H9 (cell line): Measurements from ENCODE around the gene PDIA4. TPM values are rescaled to one million over a fixed set of nuclear protein-coding genes. Genes with fewer than 3 reads are reported as not detected.

Experiments used
- DNase-seq: peaks from one replicate; pipeline ENCODE4 v3.0.0-alpha.2; 2017
- H2AFZ ChIP-seq: one replicate; pipeline ENCODE4 v1.6.1; 2013; ENCODE audit warnings: mild to moderate bottlenecking, low read length, control low read depth, moderate library complexity
- H2AK5ac ChIP-seq: 2 replicates; pipeline ENCODE4 v1.6.1; 2013; ENCODE audit warnings: low read length, control low read depth, mixed read lengths; ENCODE audit not compliant: insufficient read length
- H2BK120ac ChIP-seq: one replicate; pipeline ENCODE4 v1.6.1; 2013; ENCODE audit warnings: low read depth, mild to moderate bottlenecking, low read length, control low read depth, inconsistent platforms; ENCODE audit not compliant: poor library complexity, severe bottlenecking
- H2BK12ac ChIP-seq: 2 replicates; pipeline ENCODE4 v1.6.1; 2013; ENCODE audit warnings: low read length, control low read depth, mixed read lengths, low read depth; ENCODE audit not compliant: insufficient read length
- H2BK15ac ChIP-seq: 2 replicates; pipeline ENCODE4 v1.6.1; 2013; ENCODE audit warnings: low read depth, low read length, control low read depth
- H2BK20ac ChIP-seq: one replicate; pipeline ENCODE4 v1.6.1; 2013; ENCODE audit warnings: low read depth, mild to moderate bottlenecking, low read length, control low read depth, inconsistent platforms; ENCODE audit not compliant: poor library complexity, severe bottlenecking
- H2BK5ac ChIP-seq: 2 replicates; pipeline ENCODE4 v1.6.1; 2013; ENCODE audit warnings: low read length, control low read depth, mixed read lengths; ENCODE audit not compliant: insufficient read length
- H3K14ac ChIP-seq: 2 replicates; pipeline ENCODE4 v1.6.1; 2013; ENCODE audit warnings: low read length, control low read depth; ENCODE audit not compliant: insufficient read depth
- H3K18ac ChIP-seq: 2 replicates; pipeline ENCODE4 v1.6.1; 2013; ENCODE audit warnings: low read depth, mild to moderate bottlenecking, mixed read lengths, low read length, control low read depth; ENCODE audit not compliant: insufficient read length
- H3K23ac ChIP-seq: 2 replicates; pipeline ENCODE4 v1.6.1; 2013; ENCODE audit warnings: low read length, control low read depth, mixed read lengths, low read depth; ENCODE audit not compliant: insufficient read length
- H3K23me2 ChIP-seq: 2 replicates; pipeline ENCODE4 v1.6.1; 2013; ENCODE audit warnings: low read depth, mild to moderate bottlenecking, mixed read lengths, low read length, control low read depth; ENCODE audit not compliant: insufficient read length, poor library complexity, severe bottlenecking
- H3K27ac ChIP-seq: 2 replicates; pipeline ENCODE4 v1.5.1; 2013; ENCODE audit warnings: low read length, control low read depth, mixed read lengths, low read depth; ENCODE audit not compliant: insufficient read length
- H3K27me3 ChIP-seq: 2 replicates; pipeline ENCODE4 v1.6.1; 2013; ENCODE audit warnings: low read length, control low read depth, inconsistent platforms; ENCODE audit not compliant: insufficient read depth
- H3K4ac ChIP-seq: 2 replicates; pipeline ENCODE4 v1.6.1; 2013; ENCODE audit warnings: low read depth, mild to moderate bottlenecking, control low read depth, inconsistent platforms, low read length, moderate library complexity
- H3K4me1 ChIP-seq: 2 replicates; pipeline ENCODE4 v1.6.1; 2013; ENCODE audit warnings: low read length, control low read depth, inconsistent platforms; ENCODE audit not compliant: insufficient read depth
- H3K4me2 ChIP-seq: 2 replicates; pipeline ENCODE4 v1.6.1; 2013; ENCODE audit warnings: low read length, control low read depth, mixed read lengths; ENCODE audit not compliant: insufficient read length, insufficient read depth
- H3K56ac ChIP-seq: 2 replicates; pipeline ENCODE4 v1.6.1; 2013; ENCODE audit warnings: low read depth, mild to moderate bottlenecking, mixed read lengths, low read length, control low read depth; ENCODE audit not compliant: insufficient read length
- H3K79me1 ChIP-seq: 2 replicates; pipeline ENCODE4 v1.6.1; 2013; ENCODE audit warnings: low read depth, mild to moderate bottlenecking, moderate library complexity, low read length, control low read depth, inconsistent platforms; ENCODE audit not compliant: insufficient read depth, poor library complexity, severe bottlenecking
- H3K79me2 ChIP-seq: 2 replicates; pipeline ENCODE4 v1.6.1; 2013; ENCODE audit warnings: low read length, control low read depth, inconsistent platforms; ENCODE audit not compliant: insufficient read depth
- H3K9ac ChIP-seq: 2 replicates; pipeline ENCODE4 v1.6.1; 2013; ENCODE audit warnings: low read length, control low read depth, mixed read lengths; ENCODE audit not compliant: insufficient read length; ENCODE audit errors: extremely low read depth
- H3K9me3 ChIP-seq: one replicate; pipeline ENCODE4 v1.6.1; 2013; ENCODE audit warnings: low read depth, low read length, inconsistent platforms; ENCODE audit not compliant: control insufficient read depth
- H3T11ph ChIP-seq: one replicate; pipeline ENCODE4 v1.6.1; 2013; ENCODE audit warnings: mild to moderate bottlenecking, low read length, control low read depth, inconsistent platforms
- H4K20me1 ChIP-seq: one replicate; pipeline ENCODE4 v1.6.1; 2013; ENCODE audit not compliant: control insufficient read depth, insufficient read length, insufficient read depth
- H4K5ac ChIP-seq: 2 replicates; pipeline ENCODE4 v1.6.1; 2013; ENCODE audit warnings: low read depth, mild to moderate bottlenecking, mixed read lengths, low read length, control low read depth; ENCODE audit not compliant: insufficient read length
- H4K8ac ChIP-seq: replicated peaks from 2 replicates; pipeline ENCODE4 v1.6.1; 2013; ENCODE audit warnings: low read length, control low read depth, mixed read lengths, low read depth; ENCODE audit not compliant: insufficient read length
- H4K91ac ChIP-seq: 2 replicates; pipeline ENCODE4 v1.6.1; 2013; ENCODE audit warnings: low read depth, mild to moderate bottlenecking, moderate library complexity, mixed read lengths, low read length, control low read depth; ENCODE audit not compliant: insufficient read length
- H3K27ac Mint-ChIP-seq, 3 experiments: 2 replicates in 2 of 3; 3 replicates in 1 of 3; pipeline ENCODE4 v1.8.0; 2020 to 2021; ENCODE audit warnings: mixed read lengths in 3 of 3, mild to moderate bottlenecking in 1 of 3, moderate library complexity in 1 of 3
- H3K27me3 Mint-ChIP-seq: 2 replicates; pipeline ENCODE4 v1.8.0; 2021; ENCODE audit warnings: low read depth, mild to moderate bottlenecking, moderate library complexity, mixed read lengths
- H3K36me3 Mint-ChIP-seq, 3 experiments: 2 replicates in 2 of 3; 3 replicates in 1 of 3; pipeline ENCODE4 v1.8.0; 2020 to 2021; ENCODE audit warnings: low read depth in 3 of 3, mixed read lengths in 3 of 3; ENCODE audit not compliant: insufficient read depth in 1 of 3
- H3K4me1 Mint-ChIP-seq, 2 experiments: 2 replicates each; pipeline ENCODE4 v1.8.0; 2020; ENCODE audit warnings: mixed read lengths in 2 of 2
- H3K4me3 Mint-ChIP-seq, 2 experiments: 2 replicates in 1 of 2; 3 replicates in 1 of 2; pipeline ENCODE4 v1.8.0; 2020 to 2021; ENCODE audit warnings: mild to moderate bottlenecking in 2 of 2, mixed read lengths in 2 of 2, moderate library complexity in 1 of 2
- H3K9me3 Mint-ChIP-seq, 2 experiments: 2 replicates in 1 of 2; 3 replicates in 1 of 2; pipeline ENCODE4 v1.8.0; 2020; ENCODE audit warnings: mild to moderate bottlenecking in 2 of 2, mixed read lengths in 2 of 2, moderate library complexity in 1 of 2
- WGBS: extraction: QIAGEN DNeasy Blood & Tissue Kit; methylation state at CpG from one replicate; pipeline ENCODE4 v1.1.7; 2013; ENCODE audit warnings: missing lambda C conversion rate, low lambda C conversion rate, mixed read lengths; ENCODE audit not compliant: insufficient read length; ENCODE audit errors: extremely low coverage; 5-methylcytosine and 5-hydroxymethylcytosine counted together
- total RNA-seq: library from RNA; stranded (reverse); gene quantifications from 2 replicates; pipeline ENCODE4 v1.2.1, GENCODE V29; 2021
- TF ChIP-seq, protein P1 (sequence below): fragments of 200-600 bp; sonication (generic); conservative IDR thresholded peaks from 3 replicates; pipeline ENCODE4 v1.8.0; 2021; ENCODE audit warnings: antibody characterized with exemption, mild to moderate bottlenecking

Gene PDIA4
- total RNA-seq, 1 experiment from 2014 or later: 217 TPM

- H3K27me3 ChIP-seq: no peaks in the 10 kb centered on the region
- H2AK5ac ChIP-seq: no peak overlapping the region
- Mint-ChIP-seq H3K4me1 (no peaks in the 10 kb centered on the region), H3K9me3 (no peaks in the 10 kb centered on the region), H3K36me3 (no peaks in the 10 kb centered on the region), H3K27me3 (peaks cover 4% of the 10 kb centered on the region), H3K4me3 (no peak overlapping the region), H3K27ac (no peak overlapping the region)
- no peak overlapping the region for H2BK20ac ChIP-seq
- H3K4ac ChIP-seq: no peak overlapping the region
- no peak overlapping the region for H3K9ac ChIP-seq
- H3K27ac ChIP-seq: no peak overlapping the region
- H2BK15ac ChIP-seq: no peak overlapping the region
- H3K56ac ChIP-seq: no peak overlapping the region
- no peaks in the 10 kb centered on the region for H3K23me2 ChIP-seq
- no peak overlapping the region for H2BK12ac ChIP-seq
- H3K4me1 ChIP-seq: no peaks in the 10 kb centered on the region
- no peak for DNase-seq
- no CpG with 5 or more reads among the region's 3 CpGs for WGBS
- H4K20me1 ChIP-seq: no peaks in the 10 kb centered on the region
- H4K91ac ChIP-seq: no peak overlapping the region
- no peak overlapping the region for H2BK5ac ChIP-seq
- no peaks in the 10 kb centered on the region for H3K79me2 ChIP-seq
- H4K8ac ChIP-seq: no peak overlapping the region
- no peak overlapping the region for H2AFZ ChIP-seq
- H3K14ac ChIP-seq: no peak overlapping the region
- no peak overlapping the region for H3T11ph ChIP-seq
- no peak overlapping the region for H4K5ac ChIP-seq
- H3K9me3 ChIP-seq: no peaks in the 10 kb centered on the region
- no peak overlapping the region for H3K18ac ChIP-seq
- no peak overlapping the region for H2BK120ac ChIP-seq
- no peak overlapping the region for H3K23ac ChIP-seq
- H3K4me2 ChIP-seq: no peak overlapping the region
- TF ChIP-seq, protein P1, sequence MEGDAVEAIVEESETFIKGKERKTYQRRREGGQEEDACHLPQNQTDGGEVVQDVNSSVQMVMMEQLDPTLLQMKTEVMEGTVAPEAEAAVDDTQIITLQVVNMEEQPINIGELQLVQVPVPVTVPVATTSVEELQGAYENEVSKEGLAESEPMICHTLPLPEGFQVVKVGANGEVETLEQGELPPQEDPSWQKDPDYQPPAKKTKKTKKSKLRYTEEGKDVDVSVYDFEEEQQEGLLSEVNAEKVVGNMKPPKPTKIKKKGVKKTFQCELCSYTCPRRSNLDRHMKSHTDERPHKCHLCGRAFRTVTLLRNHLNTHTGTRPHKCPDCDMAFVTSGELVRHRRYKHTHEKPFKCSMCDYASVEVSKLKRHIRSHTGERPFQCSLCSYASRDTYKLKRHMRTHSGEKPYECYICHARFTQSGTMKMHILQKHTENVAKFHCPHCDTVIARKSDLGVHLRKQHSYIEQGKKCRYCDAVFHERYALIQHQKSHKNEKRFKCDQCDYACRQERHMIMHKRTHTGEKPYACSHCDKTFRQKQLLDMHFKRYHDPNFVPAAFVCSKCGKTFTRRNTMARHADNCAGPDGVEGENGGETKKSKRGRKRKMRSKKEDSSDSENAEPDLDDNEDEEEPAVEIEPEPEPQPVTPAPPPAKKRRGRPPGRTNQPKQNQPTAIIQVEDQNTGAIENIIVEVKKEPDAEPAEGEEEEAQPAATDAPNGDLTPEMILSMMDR: no peak
- no peaks in the 10 kb centered on the region for H3K79me1 ChIP-seq
Measured at GRCh38 chr7:149050941-149051340, 22.6 kb upstream of the PDIA4 start.
